GM21717 (cell line): Measurements from ENCODE around the gene CACTIN.

Experiments
- ATAC-seq: cut with Tn5 transposase; IDR thresholded peaks from one replicate; pipeline ENCODE4 v1.9.1; 2021; ENCODE audit warnings: mild to moderate bottlenecking, moderate library complexity; ENCODE audit not compliant: unreplicated experiment

CACTIN gene

GRCh38 chr19:3646336-3647092 is 19.9 kb upstream of the CACTIN start:
- no peak for ATAC-seq

GRCh38 chr19:3645726-3646125 is 19.1 kb upstream of the CACTIN start:
- no peak for ATAC-seq

GRCh38 chr19:3645067-3645396 is 18.4 kb upstream of the CACTIN start:
- ATAC-seq, result no peak

- no peak for ATAC-seq
Observed at GRCh38 chr19:3644351-3645066, 17.9 kb upstream of the CACTIN start.

GRCh38 chr19:3643674-3644313 is 17.2 kb upstream of the CACTIN start:
- ATAC-seq, result no peak

- ATAC-seq, result no peak
Observed at GRCh38 chr19:3642987-3643673, 16.5 kb upstream of the CACTIN start.

GRCh38 chr19:3642296-3642695 is 15.7 kb upstream of the CACTIN start:
- no peak for ATAC-seq

- ATAC-seq, result no peak
Observed at GRCh38 chr19:3641515-3642269, 15.1 kb upstream of the CACTIN start.

GRCh38 chr19:3639479-3639878 is 12.9 kb upstream of the CACTIN start:
- no peak for ATAC-seq

GRCh38 chr19:3638208-3639193 is 11.9 kb upstream of the CACTIN start:
- ATAC-seq, result no peak

- no peak for ATAC-seq
Observed at GRCh38 chr19:3637621-3638020, 11.0 kb upstream of the CACTIN start.

- no peak for ATAC-seq
Observed at GRCh38 chr19:3636962-3637361, 10.4 kb upstream of the CACTIN start.

GRCh38 chr19:3636506-3636905 is 9.9 kb upstream of the CACTIN start:
- ATAC-seq, result no peak

- ATAC-seq, result no peak
Observed at GRCh38 chr19:3634496-3635045, 8.0 kb upstream of the CACTIN start.

GRCh38 chr19:3633559-3633988 is 7.0 kb upstream of the CACTIN start:
- no peak for ATAC-seq

- ATAC-seq, result no peak
Observed at GRCh38 chr19:3632739-3633558, 6.4 kb upstream of the CACTIN start.

- no peak for ATAC-seq
Observed at GRCh38 chr19:3632098-3632497, 5.5 kb upstream of the CACTIN start.

- no peak for ATAC-seq
Observed at GRCh38 chr19:3631053-3631861, 4.7 kb upstream of the CACTIN start.
